H1 (cell line): ENCODE results near the gene SENP1. TPM values are rescaled to one million over a fixed set of nuclear protein-coding genes. Genes with fewer than 3 reads are reported as not detected.

Experiments used
- HDAC2 ChIP-seq, 2 experiments: fragments of 300-600 bp in 1 of 2; sonication (generic) in 1 of 2; IDR thresholded peaks; 2 replicates each; pipeline ENCODE4 v1.6.1; 2011 to 2012; ENCODE audit warnings: low read depth in 2 of 2, low read length in 2 of 2, mild to moderate bottlenecking in 2 of 2, moderate library complexity in 2 of 2, borderline replicate concordance in 1 of 2, inconsistent platforms in 1 of 2
- KDM4A ChIP-seq: IDR thresholded peaks from one replicate; pipeline ENCODE4 v1.7.1; 2012; ENCODE audit warnings: low read depth, mild to moderate bottlenecking, moderate library complexity, low read length, inconsistent platforms; ENCODE audit not compliant: severe bottlenecking
- SIN3A ChIP-seq, 2 experiments: IDR thresholded peaks in 1 of 2; conservative IDR thresholded peaks in 1 of 2; 2 replicates each; pipeline ENCODE4 v1.6.1; 2011 to 2012; ENCODE audit warnings: low read length in 2 of 2, improper control_type of control experiment in 1 of 2, low read depth in 1 of 2, mild to moderate bottlenecking in 1 of 2
- polyA plus RNA-seq, 7 experiments: library from polyadenylated mRNA; depleted of rRNA in 3 of 7; stranded (reverse) in 5 of 7; unstranded in 2 of 7; fragments of >200 nt in 5 of 7; fragments of 200-250 nt in 2 of 7; gene quantifications; 1 replicate in 5 of 7; 2 replicates in 1 of 7; 4 replicates in 1 of 7; pipeline versions ENCODE4 v1.2.1 to v1.2.3, GENCODE V29; 2011 to 2013; ENCODE audit warnings: missing spikeins in 2 of 7, mixed read lengths in 2 of 7
- total RNA-seq: library from RNA; stranded (reverse); fragmentation: NEBNext Ultra II Directional; extraction: Animal tissue kit (Norgen Biotek cat#: 25700); gene quantifications from 2 replicates; pipeline ENCODE4 v1.2.1, GENCODE V29; 2021

Gene SENP1
- total and polyA plus RNA-seq, 2 of the 8 experiments (the other 6 are each of a cell fraction or from before 2014, with no cell fraction given), result 14.2 to 31.5 TPM

DNA sequence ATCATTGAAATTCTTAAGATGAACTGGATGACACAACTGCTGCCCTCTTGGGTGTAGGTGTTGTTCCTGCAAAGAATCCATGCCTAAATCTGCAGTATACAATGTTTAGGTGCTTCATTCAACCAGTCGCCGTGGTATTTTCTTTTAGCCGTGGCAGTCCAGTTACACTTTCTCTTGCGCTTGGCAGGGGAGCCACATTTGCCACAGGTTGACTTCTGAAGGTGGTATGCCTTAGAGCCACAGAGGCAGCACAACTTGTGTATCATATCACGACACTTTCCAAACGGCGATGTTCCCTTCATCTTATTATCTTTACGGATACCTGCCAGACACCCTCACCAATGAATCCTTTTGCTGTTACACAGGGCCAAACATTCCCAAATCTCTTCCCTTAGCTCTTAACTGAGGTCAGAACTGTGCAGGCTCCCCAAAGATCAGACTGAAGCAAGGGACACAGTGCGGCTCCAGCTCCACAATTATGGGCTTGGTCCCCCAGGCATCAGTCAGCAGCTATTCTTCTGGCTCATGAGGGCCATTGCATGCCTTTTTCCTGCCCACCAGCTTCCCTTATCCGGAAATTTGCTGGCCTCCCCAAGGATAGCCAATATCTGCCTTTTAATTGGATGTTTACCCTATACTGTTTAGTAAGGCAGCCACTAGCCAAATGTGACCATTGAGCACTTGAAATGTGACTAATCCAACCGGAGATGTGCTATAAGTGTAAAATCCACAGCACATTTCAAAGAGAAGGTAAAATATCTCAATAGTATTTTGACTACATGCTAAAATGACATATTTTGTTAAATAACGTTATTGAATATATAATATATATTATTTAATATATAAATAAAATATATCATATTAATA is 50.7 kb downstream of the SENP1 start (continued):
- no peak for TF ChIP-seq SIN3A (conservative IDR thresholded peaks at IDR 0.05 in 1 of 2, IDR thresholded peaks at IDR 0.05 in 1 of 2; ENCODE audit: low read depth in 1 of 2, low read length in 2 of 2)
- TF ChIP-seq KDM4A, result no peak
- TF ChIP-seq HDAC2 (IDR thresholded peaks at IDR 0.05; ENCODE audit: borderline replicate concordance in 1 of 2, low read depth in 2 of 2, low read length in 2 of 2), result no peak
